Endothelial cell (in vitro differentiated cells): ENCODE data around the gene TLDC2. TPM values are rescaled to one million over a fixed set of nuclear protein-coding genes. Genes with fewer than 3 reads are reported as not detected.
A peak's percentile ranks its signal among the peaks of the same experiment; 100 is the strongest.
"Not testable (repeated sequence)": the region's sequence is repeated elsewhere in the genome, so short reads cannot be mapped to it uniquely, and the experiment has no call there.

Experiments
- DNase-seq: peaks from one replicate; pipeline ENCODE4 v3.0.0; 2021; ENCODE audit warnings: low spot score
- H3K27ac Mint-ChIP-seq: one replicate; pipeline ENCODE4 v1.8.0; 2021; ENCODE audit warnings: mixed read lengths, inconsistent platforms; ENCODE audit not compliant: unreplicated experiment
- H3K27me3 Mint-ChIP-seq: one replicate; pipeline ENCODE4 v1.8.0; 2021; ENCODE audit warnings: mild to moderate bottlenecking, moderate library complexity, mixed read lengths, inconsistent platforms; ENCODE audit not compliant: unreplicated experiment
- H3K36me3 Mint-ChIP-seq: one replicate; pipeline ENCODE4 v1.8.0; 2021; ENCODE audit warnings: mild to moderate bottlenecking, low read depth, mixed read lengths, inconsistent platforms; ENCODE audit not compliant: unreplicated experiment
- H3K4me1 Mint-ChIP-seq: one replicate; pipeline ENCODE4 v1.8.0; 2021; ENCODE audit warnings: mild to moderate bottlenecking, mixed read lengths, inconsistent platforms; ENCODE audit not compliant: unreplicated experiment
- H3K4me3 Mint-ChIP-seq: one replicate; pipeline ENCODE4 v1.8.0; 2021; ENCODE audit warnings: mild to moderate bottlenecking, mixed read lengths, inconsistent platforms; ENCODE audit not compliant: unreplicated experiment
- H3K9me3 Mint-ChIP-seq: one replicate; pipeline ENCODE4 v1.8.0; 2021; ENCODE audit warnings: mixed read lengths, inconsistent platforms; ENCODE audit not compliant: unreplicated experiment
- CTCF ChIP-seq: fragments of 200-600 bp; sonication (generic); IDR thresholded peaks from one replicate; pipeline ENCODE4 v1.5.0; 2021; ENCODE audit warnings: antibody characterized with exemption; ENCODE audit not compliant: unreplicated experiment
- total RNA-seq: library from RNA; stranded (reverse); fragmentation: NEBNext Ultra II Directional; extraction: Animal tissue kit (Norgen Biotek cat#: 25700); gene quantifications from one replicate; pipeline ENCODE4 v1.2.1, GENCODE V29; 2021; ENCODE audit not compliant: unreplicated experiment

The TLDC2 gene
- total RNA-seq, 1 donor from 2014 or later, result not detected

- no peak overlapping the region for H3K4me3 Mint-ChIP-seq
- no peaks in the 10 kb centered on the region for H3K9me3 Mint-ChIP-seq
- peaks cover 2% of the 10 kb centered on the region for H3K27me3 Mint-ChIP-seq
- no peaks in the 10 kb centered on the region for H3K36me3 Mint-ChIP-seq
- peak; percentile 54 for TF ChIP-seq CTCF
- H3K4me1 Mint-ChIP-seq, result peaks cover 2% of the 10 kb centered on the region
- no peak overlapping the region for H3K27ac Mint-ChIP-seq
- peak; percentile 77 for DNase-seq
Observed at GRCh38 chr20:36836591-36837269, 39.2 kb upstream of the TLDC2 start.

- H3K27ac Mint-ChIP-seq, H3K9me3 Mint-ChIP-seq, DNase-seq, H3K27me3 Mint-ChIP-seq, H3K4me1 Mint-ChIP-seq, H3K4me3 Mint-ChIP-seq, H3K36me3 Mint-ChIP-seq: not testable (repeated sequence)
Observed at GRCh38 chr20:36838376-36838775, 37.6 kb upstream of the TLDC2 start.

- Mint-ChIP-seq H3K36me3 (peaks cover 4% of the 10 kb centered on the region), H3K27me3 (peaks cover 4% of the 10 kb centered on the region), H3K4me3 (no peak overlapping the region), H3K27ac (no peak overlapping the region), H3K9me3 (no peaks in the 10 kb centered on the region), H3K4me1 (peaks cover 12% of the 10 kb centered on the region)
- no peak for TF ChIP-seq CTCF
- DNase-seq, result no peak
Observed at GRCh38 chr20:36839150-36839549, 36.8 kb upstream of the TLDC2 start.

GRCh38 chr20:36841030-36841429 is 34.9 kb upstream of the TLDC2 start:
- not testable (repeated sequence) for H3K4me1 Mint-ChIP-seq, H3K9me3 Mint-ChIP-seq, H3K36me3 Mint-ChIP-seq, DNase-seq, H3K27me3 Mint-ChIP-seq, H3K27ac Mint-ChIP-seq
- H3K4me3 Mint-ChIP-seq, result peak overlapping the region; percentile 29

GRCh38 chr20:36845288-36845971 is 30.5 kb upstream of the TLDC2 start:
- Mint-ChIP-seq H3K36me3 (peaks cover 4% of the 10 kb centered on the region), H3K27me3 (peaks cover 7% of the 10 kb centered on the region), H3K9me3 (no peaks in the 10 kb centered on the region), H3K4me3 (no peak overlapping the region), H3K4me1 (peaks cover 9% of the 10 kb centered on the region), H3K27ac (peak overlapping the region; percentile 42)
- TF ChIP-seq CTCF, result no peak
- DNase-seq, result no peak
